Measurements from ENCODE around the gene PBX3.

DNA sequence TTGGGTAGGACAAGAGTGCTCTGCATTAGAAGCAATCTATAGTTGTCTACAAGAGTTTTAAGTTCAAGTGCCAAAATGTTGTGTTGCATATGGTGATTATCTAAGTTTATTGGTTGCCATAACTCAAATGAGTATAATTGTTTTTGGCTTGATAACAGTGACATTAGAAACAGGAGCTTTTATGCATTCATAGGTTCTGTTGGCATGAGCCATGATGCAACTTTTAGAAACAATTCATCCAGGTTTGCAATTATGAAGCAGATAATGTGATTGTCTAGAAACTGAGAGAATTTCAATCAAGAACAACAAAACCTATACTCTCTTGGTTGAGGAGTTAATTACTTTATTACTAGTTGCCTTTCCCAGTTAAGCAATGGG is 137.0 kb downstream of the PBX3 start:
- no peak for TF ChIP-seq ARNT (IDR thresholded peaks at IDR 0.05)
- no peak for TF ChIP-seq FOXM1 (IDR thresholded peaks at IDR 0.05; ENCODE audit: borderline replicate concordance)
- no peak for TF ChIP-seq TARDBP (IDR thresholded peaks at IDR 0.05)
- TF ChIP-seq NFRKB (IDR thresholded peaks at IDR 0.05) = no peak
- TF ChIP-seq SP1 (IDR thresholded peaks at IDR 0.05) = no peak
- no peak for TF ChIP-seq FOXA1 (IDR thresholded peaks at IDR 0.05)
- TF ChIP-seq HDGF (IDR thresholded peaks at IDR 0.05; ENCODE audit: borderline replicate concordance) = no peak
- TF ChIP-seq L3MBTL2 (conservative IDR thresholded peaks at IDR 0.05) = no peak
- TF ChIP-seq, protein P1, sequence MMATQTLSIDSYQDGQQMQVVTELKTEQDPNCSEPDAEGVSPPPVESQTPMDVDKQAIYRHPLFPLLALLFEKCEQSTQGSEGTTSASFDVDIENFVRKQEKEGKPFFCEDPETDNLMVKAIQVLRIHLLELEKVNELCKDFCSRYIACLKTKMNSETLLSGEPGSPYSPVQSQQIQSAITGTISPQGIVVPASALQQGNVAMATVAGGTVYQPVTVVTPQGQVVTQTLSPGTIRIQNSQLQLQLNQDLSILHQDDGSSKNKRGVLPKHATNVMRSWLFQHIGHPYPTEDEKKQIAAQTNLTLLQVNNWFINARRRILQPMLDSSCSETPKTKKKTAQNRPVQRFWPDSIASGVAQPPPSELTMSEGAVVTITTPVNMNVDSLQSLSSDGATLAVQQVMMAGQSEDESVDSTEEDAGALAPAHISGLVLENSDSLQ (IDR thresholded peaks at IDR 0.05) = no peak
- TF ChIP-seq FOXK2 (IDR thresholded peaks at IDR 0.05) = no peak
- no peak for TF ChIP-seq SUZ12 (IDR thresholded peaks at IDR 0.05)
- TF ChIP-seq ELF4 (IDR thresholded peaks at IDR 0.05) = no peak
- TF ChIP-seq LEF1 (IDR thresholded peaks at IDR 0.05; ENCODE audit: borderline replicate concordance) = no peak
- TF ChIP-seq CTBP1 (IDR thresholded peaks at IDR 0.05; ENCODE audit: borderline replicate concordance) = no peak
